Measurements from ENCODE around the gene TM9SF1. TPM values are rescaled to one million over a fixed set of nuclear protein-coding genes. Genes with fewer than 3 reads are reported as not detected.

Gene TM9SF1
- total RNA-seq, 1 donor: 62.3 TPM

Small RNAs within 50 kb of the gene (small RNA-seq; reads per million reads assigned to genes)
- gene AL136295.4 (0.13 reads per million), gene CHMP4A (0.08 reads per million), gene IPO4 (not detected), gene IRF9 (0.11 reads per million), gene MDP1 (not detected), gene RNA5SP383 (0.27 reads per million, percentile 4 among the genes with 10 or more reads in this experiment)

Other genes starting within 250 kb of the TM9SF1 start
- gene DHRS4, start 241.7 kb downstream of the TM9SF1 start, total RNA-seq: 31.7 and 35.9 TPM in 2 replicates
- gene DHRS4L2, start 206.5 kb downstream of the TM9SF1 start, total RNA-seq: 8.6 and 10.8 TPM in 2 replicates
- gene CARMIL3, start 143.4 kb downstream of the TM9SF1 start, total RNA-seq: under 0.01 TPM in 1 of 2 replicates, not detected in the other
- gene CPNE6, start 123.9 kb downstream of the TM9SF1 start, total RNA-seq: not detected in 2 replicates
- 3.0 and 8.5 TPM in 2 replicates for gene PCK2, start 101.1 kb downstream of the TM9SF1 start, total RNA-seq
- gene DCAF11, start 80.7 kb downstream of the TM9SF1 start, total RNA-seq: 47.0 and 51.9 TPM in 2 replicates
- gene NRL, start 80.5 kb downstream of the TM9SF1 start, total RNA-seq: 0.98 and 1.1 TPM in 2 replicates
- gene FITM1, start 64.8 kb downstream of the TM9SF1 start, total RNA-seq: 0.65 TPM in 1 of 2 replicates, not detected in the other
- 68.6 and 101 TPM in 2 replicates for gene PSME1, start 59.2 kb downstream of the TM9SF1 start, total RNA-seq
- gene EMC9, start 53.9 kb downstream of the TM9SF1 start, total RNA-seq: 8.5 and 16.3 TPM in 2 replicates
- 54.7 and 62.1 TPM in 2 replicates for gene PSME2, start 48.8 kb downstream of the TM9SF1 start, total RNA-seq
- gene RNF31, start 47.9 kb downstream of the TM9SF1 start, total RNA-seq: 48.3 and 60.3 TPM in 2 replicates
- 31.0 and 35.6 TPM in 2 replicates for gene IRF9, start 34.2 kb downstream of the TM9SF1 start, total RNA-seq
- 1.3 and 4.1 TPM in 2 replicates for gene REC8, start 23.4 kb downstream of the TM9SF1 start, total RNA-seq
- gene IPO4, start 6.6 kb downstream of the TM9SF1 start, total RNA-seq: 51.3 and 58.8 TPM in 2 replicates
- 0.10 TPM in 1 of 2 replicates, not detected in the other for gene TSSK4, start 10.3 kb upstream of the TM9SF1 start, total RNA-seq
- gene CHMP4A, start 18.0 kb upstream of the TM9SF1 start, total RNA-seq: 25.6 and 33.3 TPM in 2 replicates
- gene MDP1, start 20.6 kb upstream of the TM9SF1 start, total RNA-seq: 9.1 TPM in 2 replicates
- 128 and 131 TPM in 2 replicates for gene NEDD8, start 36.9 kb upstream of the TM9SF1 start, total RNA-seq
- 67.4 and 69.9 TPM in 2 replicates for gene GMPR2, start 37.5 kb upstream of the TM9SF1 start, total RNA-seq
- 55.5 and 59.4 TPM in 2 replicates for gene TINF2, start 47.2 kb upstream of the TM9SF1 start, total RNA-seq
- gene TGM1, start 67.7 kb upstream of the TM9SF1 start, total RNA-seq: 0.98 and 1.8 TPM in 2 replicates
- 35.1 and 45.1 TPM in 2 replicates for gene RABGGTA, start 76.2 kb upstream of the TM9SF1 start, total RNA-seq
- gene DHRS1, start 104.3 kb upstream of the TM9SF1 start, total RNA-seq: 12.4 and 21.6 TPM in 2 replicates
- 32.3 and 34.9 TPM in 2 replicates for gene NOP9, start 104.4 kb upstream of the TM9SF1 start, total RNA-seq
- gene CIDEB, start 112.5 kb upstream of the TM9SF1 start, total RNA-seq: 1.6 and 3.0 TPM in 2 replicates
- gene LTB4R2, start 114.7 kb upstream of the TM9SF1 start, total RNA-seq: 6.5 and 10.6 TPM in 2 replicates
- gene LTB4R, start 116.1 kb upstream of the TM9SF1 start, total RNA-seq: 2.9 and 3.2 TPM in 2 replicates
- 55.1 and 90.2 TPM in 2 replicates for gene ADCY4, start 139.6 kb upstream of the TM9SF1 start, total RNA-seq
- 4.2 and 4.9 TPM in 2 replicates for gene RIPK3, start 144.6 kb upstream of the TM9SF1 start, total RNA-seq
- gene NFATC4, start 172.7 kb upstream of the TM9SF1 start, total RNA-seq: 11.4 and 20.0 TPM in 2 replicates
- gene NYNRIN, start 203.6 kb upstream of the TM9SF1 start, total RNA-seq: 14.6 and 28.7 TPM in 2 replicates
- 1.2 and 1.3 TPM in 2 replicates for gene CBLN3, start 234.2 kb upstream of the TM9SF1 start, total RNA-seq
- 46.6 and 61.7 TPM in 2 replicates for gene KHNYN, start 234.5 kb upstream of the TM9SF1 start, total RNA-seq
- gene SDR39U1, start 247.3 kb upstream of the TM9SF1 start, total RNA-seq: 15.0 and 15.8 TPM in 2 replicates

Data from vein endothelial cell (primary cell).